Vagina (tissue), 2 donors: ENCODE measurements around the gene CAB39L. TPM values are rescaled to one million over a fixed set of nuclear protein-coding genes. Genes with fewer than 3 reads are reported as not detected.

ENCODE experiments used
- DNase-seq, 2 donors: peaks; one replicate each; pipeline ENCODE4 v3.0.0-alpha.2; 2017; ENCODE audit errors: extremely low spot score in 2 of 2
- H3K27ac ChIP-seq: fragments of 200-600 bp; sonication (generic); one replicate; pipeline ENCODE4 v1.5.1; 2019
- H3K27me3 ChIP-seq: fragments of 200-600 bp; sonication (generic); one replicate; pipeline ENCODE4 v1.5.1; 2019
- H3K36me3 ChIP-seq, 2 donors: fragments of 200-600 bp; sonication (generic); one replicate each; pipeline ENCODE4 v1.5.1; 2017 to 2019
- H3K4me1 ChIP-seq: fragments of 200-600 bp; sonication (generic); one replicate; pipeline ENCODE4 v1.5.1; 2019
- H3K4me3 ChIP-seq, 2 donors: fragments of 200-600 bp; sonication (generic); 1 replicate in 1 of 2; 2 replicates in 1 of 2; pipeline ENCODE4 v1.5.1; 2016 to 2019
- H3K9me3 ChIP-seq: fragments of 200-600 bp; sonication (generic); one replicate; pipeline ENCODE4 v1.5.1; 2019
- CTCF ChIP-seq, 3 experiments: fragments of 450-650 bp in 2 of 3; fragments of 200-600 bp in 1 of 3; sonication (generic) in 1 of 3; IDR thresholded peaks; one replicate each; pipeline ENCODE4 v1.5.1; 2017 to 2019; ENCODE audit warnings: antibody characterized with exemption in 3 of 3, mild to moderate bottlenecking in 2 of 3, moderate library complexity in 2 of 3
- POLR2A ChIP-seq, 2 donors: fragments of 450-650 bp; IDR thresholded peaks; one replicate each; pipeline ENCODE4 v1.6.1; 2017; ENCODE audit warnings: antibody characterized with exemption in 2 of 2, mild to moderate bottlenecking in 2 of 2, moderate library complexity in 2 of 2
- POLR2AphosphoS5 ChIP-seq, 2 donors: sonication (generic); formaldehyde crosslinking; IDR thresholded peaks; one replicate each; pipeline ENCODE4 v1.9.0; 2017; ENCODE audit warnings: antibody characterized with exemption in 2 of 2, mild to moderate bottlenecking in 2 of 2, low read depth in 1 of 2; ENCODE audit not compliant: insufficient read depth in 1 of 2
- intact Hi-C: fragments of 100-400 bp; cut with DNase I; formaldehyde crosslinking; loops from one replicate; pipeline ENCODE4 v1.15.1; 2023
- total RNA-seq: library from RNA; depleted of rRNA; stranded (reverse); fragments of >200 nt; gene quantifications from one replicate; pipeline ENCODE4 v1.2.3, GENCODE V29; 2016

Gene CAB39L
- total RNA-seq, 1 donor from 2014 or later, result 31.7 TPM

GRCh38 chr13:49310251-49310650 lies 133.6 kb downstream of the CAB39L start:
- Histone ChIP-seq H3K4me3 (no peak overlapping the region), H3K9me3 (no peaks in the 10 kb centered on the region), H3K4me1 (peaks cover 42% of the 10 kb centered on the region), H3K27me3 (no peaks in the 10 kb centered on the region), H3K36me3 (no peaks in the 10 kb centered on the region), H3K27ac (peak overlapping the region; percentile 82)
- intact Hi-C loops, result no loop called here
- no peak for TF ChIP-seq CTCF (IDR thresholded peaks at IDR 0.05)
- TF ChIP-seq POLR2AphosphoS5 (IDR thresholded peaks at IDR 0.05; ENCODE audit: insufficient read depth in 1 of 2, low read depth in 1 of 2), result no peak
- no peak for TF ChIP-seq POLR2A (IDR thresholded peaks at IDR 0.05)
- DNase-seq, result no peak

- H3K4me1 ChIP-seq, result peaks cover 42% of the 10 kb centered on the region
- intact Hi-C loops, result no loop called here
- no peaks in the 10 kb centered on the region for H3K9me3 ChIP-seq
- TF ChIP-seq CTCF (IDR thresholded peaks at IDR 0.05), result no peak
- TF ChIP-seq POLR2AphosphoS5 (IDR thresholded peaks at IDR 0.05; ENCODE audit: insufficient read depth in 1 of 2, low read depth in 1 of 2), result peak in 1 of 2 donors; percentile 43
- no peak for TF ChIP-seq POLR2A (IDR thresholded peaks at IDR 0.05)
- H3K4me3 ChIP-seq, result no peak overlapping the region
- H3K27ac ChIP-seq, result peak overlapping the region; percentile 82
- H3K27me3 ChIP-seq, result no peaks in the 10 kb centered on the region
- no peak for DNase-seq
- no peaks in the 10 kb centered on the region for H3K36me3 ChIP-seq
These were observed 134.9 kb downstream of the CAB39L start for GRCh38 chr13:49308921-49309408.

GRCh38 chr13:49308097-49308875 lies 135.6 kb downstream of the CAB39L start:
- intact Hi-C loops, result no loop called here
- Histone ChIP-seq H3K9me3 (no peaks in the 10 kb centered on the region), H3K27ac (peak overlapping the region; percentile 82), H3K4me1 (peaks cover 37% of the 10 kb centered on the region), H3K4me3 (no peak overlapping the region), H3K36me3 (no peaks in the 10 kb centered on the region), H3K27me3 (no peaks in the 10 kb centered on the region)
- TF ChIP-seq CTCF (IDR thresholded peaks at IDR 0.05) (no peak), POLR2AphosphoS5 (IDR thresholded peaks at IDR 0.05; ENCODE audit: insufficient read depth in 1 of 2, low read depth in 1 of 2) (peak; percentile 91 to 93), POLR2A (IDR thresholded peaks at IDR 0.05) (no peak)
- DNase-seq, result peak in 1 of 2 donors; percentile 96

- Histone ChIP-seq H3K27me3 (no peaks in the 10 kb centered on the region), H3K9me3 (no peaks in the 10 kb centered on the region), H3K27ac (peak overlapping the region; percentile 82), H3K36me3 (no peaks in the 10 kb centered on the region), H3K4me1 (peaks cover 42% of the 10 kb centered on the region), H3K4me3 (no peak overlapping the region)
- intact Hi-C loops, result no loop called here
- no peak for DNase-seq
- no peak for TF ChIP-seq POLR2A (IDR thresholded peaks at IDR 0.05)
- TF ChIP-seq CTCF (IDR thresholded peaks at IDR 0.05), result no peak
- no peak for TF ChIP-seq POLR2AphosphoS5 (IDR thresholded peaks at IDR 0.05; ENCODE audit: insufficient read depth in 1 of 2, low read depth in 1 of 2)
These were observed 136.5 kb downstream of the CAB39L start for GRCh38 chr13:49307365-49307764.
